Measurements from ENCODE around the gene TGDS.
"Not testable (repeated sequence)": the region's sequence is repeated elsewhere in the genome, so short reads cannot be mapped to it uniquely, and the experiment has no call there.

The TGDS gene

GRCh38 chr13:94549232-94550061 is 46.5 kb downstream of the TGDS start:
- DNase-seq = peak; percentile 84

- DNase-seq = peak; percentile 64
These were observed 47.1 kb downstream of the TGDS start for GRCh38 chr13:94548821-94549231.

GRCh38 chr13:94548382-94548781 is 47.6 kb downstream of the TGDS start:
- peak; percentile 29 for DNase-seq

DNA sequence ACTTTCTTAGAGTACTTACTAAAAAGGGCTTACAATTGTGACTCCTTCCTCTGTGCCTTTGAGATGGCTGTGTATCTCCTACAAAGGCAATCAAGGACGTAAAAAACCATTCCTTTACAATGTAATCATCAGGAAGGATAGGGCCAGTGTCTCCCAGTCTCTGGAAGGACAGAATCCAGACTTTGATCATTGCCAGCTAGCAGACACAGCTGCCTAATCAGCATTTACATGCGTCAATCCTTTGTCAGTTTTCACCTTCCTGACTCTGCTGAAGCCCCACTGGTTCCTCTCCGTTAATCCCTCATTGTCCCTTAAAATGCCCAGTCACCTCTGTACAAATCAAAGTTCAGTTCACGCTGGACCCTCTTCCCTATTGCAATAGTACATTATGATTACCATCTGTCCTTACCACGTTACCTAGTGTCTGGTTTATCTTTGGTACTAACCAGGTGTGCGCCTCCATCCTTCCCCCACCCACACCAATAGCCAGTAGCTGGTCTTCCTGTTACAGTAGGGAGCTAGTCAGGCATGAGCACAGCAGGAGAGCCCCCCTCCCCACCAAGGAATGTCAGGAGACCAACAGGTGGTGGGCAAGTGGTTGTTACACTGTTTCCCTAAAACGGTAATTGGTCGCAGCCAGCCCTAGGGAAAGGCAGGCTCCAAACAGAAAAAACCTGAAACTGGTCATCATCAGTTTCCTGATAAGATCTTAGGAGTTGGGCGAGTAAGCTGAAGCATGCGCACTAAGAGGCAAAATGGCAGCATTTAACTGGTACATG is 49.7 kb downstream of the TGDS start:
- no peak for DNase-seq

- DNase-seq = no peak
These were observed 51.0 kb downstream of the TGDS start for GRCh38 chr13:94544922-94545321.

GRCh38 chr13:94542917-94543316 is 53.0 kb downstream of the TGDS start:
- no peak for DNase-seq

GRCh38 chr13:94537740-94538630 is 58.0 kb downstream of the TGDS start:
- no peak for DNase-seq

DNA sequence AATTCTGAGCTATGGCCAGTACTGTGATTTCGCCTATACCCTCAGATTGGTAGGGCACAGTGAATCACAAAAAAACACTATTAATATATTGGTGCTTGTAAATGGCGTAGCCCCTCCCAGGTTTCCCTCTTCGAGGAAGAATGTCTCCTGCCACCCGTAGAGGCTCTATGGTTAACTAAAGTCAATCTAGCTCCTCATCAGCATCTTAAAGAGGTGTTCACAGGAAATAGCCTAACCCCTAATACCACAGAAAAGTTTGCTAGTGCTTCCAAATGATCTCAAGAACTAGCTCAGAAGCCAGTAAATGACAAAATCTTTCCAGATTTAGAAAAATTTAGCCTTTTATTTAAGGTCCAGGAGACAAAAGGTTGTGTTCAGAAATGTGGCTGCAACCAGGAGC is 60.2 kb downstream of the TGDS start:
- DNase-seq = no peak

- no peak for DNase-seq
These were observed 60.7 kb downstream of the TGDS start for GRCh38 chr13:94535231-94535630.

DNA sequence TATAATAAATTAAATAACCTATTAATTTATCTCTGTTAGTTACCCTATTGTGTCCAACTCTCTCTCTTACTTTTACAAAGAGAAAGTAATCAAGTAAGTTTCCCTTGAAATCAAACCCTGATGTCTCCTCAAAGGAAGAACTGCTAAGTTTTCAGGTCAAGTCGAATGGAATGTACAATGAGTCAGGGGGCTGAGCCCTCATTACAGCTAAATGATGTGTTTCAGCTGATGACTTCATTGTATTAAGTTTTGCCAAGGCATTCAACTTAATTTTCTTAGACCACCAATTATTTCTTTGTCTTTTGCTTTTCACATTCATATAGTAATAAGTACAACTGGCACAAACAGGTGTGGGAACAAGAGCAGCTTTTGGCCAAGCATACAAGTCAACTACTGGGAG is 61.8 kb downstream of the TGDS start:
- no peak for DNase-seq

GRCh38 chr13:94532278-94532677 is 63.7 kb downstream of the TGDS start:
- DNase-seq = not testable (repeated sequence)

GRCh38 chr13:94526956-94527355 is 69.0 kb downstream of the TGDS start:
- DNase-seq = not testable (repeated sequence)

DNA sequence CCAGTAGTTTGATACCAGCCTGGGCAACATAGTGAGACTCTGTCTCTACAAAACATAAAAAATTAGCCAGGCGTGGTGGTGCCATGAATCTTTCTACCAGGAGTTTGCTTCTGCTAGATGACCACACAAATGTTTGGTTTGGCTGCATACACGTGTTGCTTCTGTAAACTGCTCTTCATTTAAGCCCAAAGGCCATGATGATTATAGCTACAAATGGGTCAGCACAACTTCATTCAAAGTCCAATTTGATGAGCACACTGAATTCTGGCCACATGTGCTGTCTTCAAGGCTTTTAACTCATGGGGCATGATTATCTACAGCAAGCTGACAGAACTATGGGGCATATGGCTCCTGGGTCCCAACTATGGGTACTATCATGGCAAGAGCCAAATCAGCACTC is 70.2 kb downstream of the TGDS start:
- DNase-seq = no peak

DNA sequence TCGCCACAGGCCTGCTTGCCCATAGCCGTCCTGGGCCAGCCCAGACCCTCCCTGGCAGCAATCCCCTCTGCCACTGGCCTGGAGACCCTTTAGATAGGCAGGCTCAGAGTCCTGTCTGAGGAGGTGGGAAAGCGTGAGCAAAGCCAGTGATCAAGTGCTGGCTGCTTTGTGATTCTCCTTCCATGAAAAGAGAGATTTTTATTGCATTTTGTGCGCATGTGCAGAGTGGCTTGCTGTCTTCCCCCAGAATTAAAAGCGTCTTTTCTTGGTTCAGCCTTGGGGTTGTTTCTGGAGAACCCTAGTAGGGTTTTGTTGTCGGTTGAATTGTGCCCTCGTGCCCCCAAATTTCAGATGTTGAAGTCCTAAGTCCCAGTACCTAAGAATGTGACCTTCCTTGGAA is 71.5 kb downstream of the TGDS start:
- no peak for DNase-seq
